HCT116 (cell line): Measurements from ENCODE around the gene DAPL1. TPM values are rescaled to one million over a fixed set of nuclear protein-coding genes. Genes with fewer than 3 reads are reported as not detected.

ENCODE experiments used
- ATAC-seq: fragments of 200-7000 bp; cut with Tn5 transposase; 2 replicates; pipeline ENCODE4 v1.9.1; 2020; ENCODE audit warnings: mild to moderate bottlenecking, moderate library complexity
- BruUV-seq: library from RNA; stranded (reverse); fragments of 400-500 nt; replicated peaks from 2 replicates; lab custom pipeline; 2021; lab: Mats Ljungman, UMichigan
- CTCF ChIA-PET: fragments of 300-600 bp; sonication (Branson Sonifier 250); formaldehyde crosslinking; loops from one replicate; lab custom pipeline; 2021; ENCODE audit warnings: antibody characterized with exemption; lab: Charles Lee
- POLR2A ChIA-PET: fragments of 300-600, 350-600 bp; sonication (Branson Sonifier 250); formaldehyde crosslinking; loops from one replicate; lab custom pipeline; 2021; ENCODE audit warnings: antibody characterized with exemption; lab: Charles Lee
- RAD21 ChIA-PET, 2 experiments: fragments of 300-600 bp; sonication (Branson Sonifier 250); formaldehyde crosslinking; loops; one replicate each; lab custom pipeline; 2023; ENCODE audit warnings: low total read pairs in 2 of 2; ENCODE audit not compliant: uncharacterized antibody in 2 of 2, unreplicated experiment in 2 of 2, low non-redundant PET in 1 of 2; lab: Charles Lee
- DNase-seq: peaks from one replicate; pipeline ENCODE4 v3.0.0-alpha.2; 2010; ENCODE audit warnings: low read depth, low spot score
- H2AFZ ChIP-seq: fragments of 200-600 bp; shearing (Covaris generic), sonication (generic); 2 replicates; pipeline ENCODE4 v1.6.1; 2017; ENCODE audit warnings: low read depth, mixed run types, mixed read lengths, antibody characterized with exemption, low read length; ENCODE audit not compliant: poor library complexity, severe bottlenecking
- H3K27ac ChIP-seq: 2 replicates; pipeline ENCODE4 v1.5.1; 2012; ENCODE audit warnings: low read depth, low read length
- H3K27me3 ChIP-seq: fragments of 200-600 bp; sonication (generic); 2 replicates; pipeline ENCODE4 v1.6.1; 2016; ENCODE audit warnings: mixed run types, low read length, mixed read lengths; ENCODE audit not compliant: insufficient read depth
- H3K36me3 ChIP-seq, 2 experiments: fragments of 200-500 bp in 1 of 2; fragments of 200-600 bp in 1 of 2; sonication (Bioruptor generic) in 1 of 2; sonication (generic) in 1 of 2; 2 replicates each; pipeline versions ENCODE4 v1.5.1 to v1.6.1; 2014 to 2016; ENCODE audit warnings: low read length in 2 of 2, inconsistent platforms in 1 of 2, mixed read lengths in 1 of 2, mixed run types in 1 of 2; ENCODE audit not compliant: insufficient read depth in 2 of 2, control insufficient read depth in 1 of 2
- H3K4me1 ChIP-seq, 2 experiments: fragments of 200-600 bp in 1 of 2; sonication (generic) in 1 of 2; 2 replicates each; pipeline versions ENCODE4 v1.5.1 to v1.6.1; 2012 to 2017; ENCODE audit warnings: low read length in 2 of 2, inconsistent platforms in 1 of 2, mild to moderate bottlenecking in 1 of 2, mixed read lengths in 1 of 2, mixed run types in 1 of 2, moderate library complexity in 1 of 2; ENCODE audit not compliant: insufficient read depth in 2 of 2, control insufficient read depth in 1 of 2
- H3K4me2 ChIP-seq: fragments of 200-600 bp; sonication (generic); 2 replicates; pipeline ENCODE4 v1.6.1; 2017; ENCODE audit warnings: mixed run types, low read length, mixed read lengths
- H3K4me3 ChIP-seq, 2 experiments: fragments of 200-600 bp in 1 of 2; sonication (generic) in 1 of 2; replicated peaks in 1 of 2; 2 replicates each; pipeline ENCODE4 v1.5.1; 2011 to 2016; ENCODE audit warnings: low read length in 2 of 2, control low read depth in 1 of 2, low read depth in 1 of 2, mild to moderate bottlenecking in 1 of 2, mixed read lengths in 1 of 2, mixed run types in 1 of 2
- H3K79me2 ChIP-seq: fragments of 200-600 bp; sonication (generic); 2 replicates; pipeline ENCODE4 v1.6.1; 2017; ENCODE audit warnings: mild to moderate bottlenecking, mixed run types, low read length, moderate library complexity, mixed read lengths; ENCODE audit not compliant: insufficient read depth
- H3K9ac ChIP-seq: fragments of 200-600 bp; sonication (generic); 2 replicates; pipeline ENCODE4 v1.6.1; 2016; ENCODE audit warnings: low read length, mixed read lengths
- H3K9me2 ChIP-seq: fragments of 200-600 bp; sonication (generic), shearing (Covaris generic); 2 replicates; pipeline ENCODE4 v1.6.1; 2017; ENCODE audit warnings: mixed run types, mild to moderate bottlenecking, moderate library complexity; ENCODE audit not compliant: insufficient read depth
- H3K9me3 ChIP-seq, 2 experiments: fragments of 200-500 bp in 1 of 2; fragments of 200-600 bp in 1 of 2; sonication (Bioruptor generic) in 1 of 2; sonication (generic) in 1 of 2; 2 replicates each; pipeline ENCODE4 v1.6.1; 2014 to 2017; ENCODE audit warnings: low read length in 2 of 2, mixed read lengths in 2 of 2, inconsistent platforms in 1 of 2, low read depth in 1 of 2, mild to moderate bottlenecking in 1 of 2, mixed run types in 1 of 2, moderate library complexity in 1 of 2; ENCODE audit not compliant: control insufficient read depth in 1 of 2, insufficient read depth in 1 of 2
- H4K20me1 ChIP-seq: fragments of 200-600 bp; sonication (generic), shearing (Covaris generic); 2 replicates; pipeline ENCODE4 v1.6.1; 2017; ENCODE audit warnings: mixed run types, mild to moderate bottlenecking, moderate library complexity; ENCODE audit not compliant: insufficient read depth
- CBX3 ChIP-seq: IDR thresholded peaks from 2 replicates; pipeline ENCODE4 v1.6.1; 2012; ENCODE audit warnings: low read depth
- CEBPB ChIP-seq: IDR thresholded peaks from 2 replicates; pipeline ENCODE4 v1.6.1; 2012; ENCODE audit warnings: low read depth
- EGR1 ChIP-seq: IDR thresholded peaks from 2 replicates; pipeline ENCODE4 v1.6.1; 2012; ENCODE audit warnings: low read depth
- ELF1 ChIP-seq: IDR thresholded peaks from 2 replicates; pipeline ENCODE4 v1.6.1; 2012; ENCODE audit warnings: low read depth, borderline replicate concordance
- FOSL1 ChIP-seq: IDR thresholded peaks from 2 replicates; pipeline ENCODE4 v1.6.1; 2012; ENCODE audit warnings: low read depth
- JUND ChIP-seq: IDR thresholded peaks from 2 replicates; pipeline ENCODE4 v1.6.1; 2012
- MAX ChIP-seq: IDR thresholded peaks from 2 replicates; pipeline ENCODE4 v1.6.1; 2012
- POLR2AphosphoS5 ChIP-seq: IDR thresholded peaks from 2 replicates; pipeline ENCODE4 v1.6.1; 2011; ENCODE audit warnings: mild to moderate bottlenecking, low read depth, low read length, moderate library complexity
- TCF7L2 ChIP-seq: IDR thresholded peaks from 2 replicates; pipeline ENCODE4 v1.7.0; 2011; ENCODE audit warnings: borderline replicate concordance, inconsistent platforms; ENCODE audit not compliant: insufficient read depth, insufficient read length; ENCODE audit errors: extremely low read depth
- YY1 ChIP-seq: IDR thresholded peaks from 2 replicates; pipeline ENCODE4 v1.6.1; 2011; ENCODE audit warnings: low read length, low read depth, moderate library complexity, mild to moderate bottlenecking; ENCODE audit not compliant: insufficient replicate concordance; ENCODE audit errors: extremely low read depth
- ZFX ChIP-seq: fragments of 450-650 bp; IDR thresholded peaks from 2 replicates; pipeline ENCODE4 v1.6.1; 2017
- ZNF274 ChIP-seq: fragments of 200-500 bp; sonication (Bioruptor generic); IDR thresholded peaks from 2 replicates; pipeline ENCODE4 v1.6.1; 2014; ENCODE audit warnings: mild to moderate bottlenecking, low read depth, low read length, inconsistent platforms
- intact Hi-C: fragments of 100-400 bp; cut with micrococcal nuclease; formaldehyde crosslinking; loops from 2 replicates; pipeline ENCODE4 v1.10.0; 2022
- total RNA-seq: library from RNA; stranded (reverse); gene quantifications from one replicate; pipeline ENCODE4 v1.2.1, GENCODE V29; 2021; ENCODE audit not compliant: unreplicated experiment
- TF ChIP-seq, protein P1 (sequence below): IDR thresholded peaks from 2 replicates; pipeline ENCODE4 v1.6.1; 2011; ENCODE audit warnings: mild to moderate bottlenecking, low read length, moderate library complexity; ENCODE audit not compliant: insufficient replicate concordance; ENCODE audit errors: extremely low read depth

The DAPL1 gene
- total RNA-seq, 1 experiment from 2014 or later: not detected

GRCh38 chr2:158782616-158783015 lies 12.5 kb upstream of the DAPL1 start:
- no TSS peak for BruUV-seq
- ChIA-PET RAD21 (no interaction called here), POLR2A (no interaction called here), CTCF (no interaction called here)
- Histone ChIP-seq H3K27ac (no peak overlapping the region), H3K9me2 (no peaks in the 10 kb centered on the region), H3K79me2 (no peaks in the 10 kb centered on the region), H3K4me1 (no peaks in the 10 kb centered on the region), H3K4me2 (no peak overlapping the region), H4K20me1 (no peaks in the 10 kb centered on the region), H3K9me3 (no peaks in the 10 kb centered on the region), H2AFZ (no peak overlapping the region), H3K36me3 (no peaks in the 10 kb centered on the region), H3K9ac (no peak overlapping the region), H3K27me3 (no peaks in the 10 kb centered on the region), H3K4me3 (no peak overlapping the region)
- no peak for TF ChIP-seq CEBPB
- TF ChIP-seq POLR2AphosphoS5: no peak
- TF ChIP-seq EGR1: no peak
- no peak for TF ChIP-seq MAX
- TF ChIP-seq YY1: no peak
- no peak for DNase-seq
- ATAC-seq: no peak
- intact Hi-C loops: no loop called here

DNA sequence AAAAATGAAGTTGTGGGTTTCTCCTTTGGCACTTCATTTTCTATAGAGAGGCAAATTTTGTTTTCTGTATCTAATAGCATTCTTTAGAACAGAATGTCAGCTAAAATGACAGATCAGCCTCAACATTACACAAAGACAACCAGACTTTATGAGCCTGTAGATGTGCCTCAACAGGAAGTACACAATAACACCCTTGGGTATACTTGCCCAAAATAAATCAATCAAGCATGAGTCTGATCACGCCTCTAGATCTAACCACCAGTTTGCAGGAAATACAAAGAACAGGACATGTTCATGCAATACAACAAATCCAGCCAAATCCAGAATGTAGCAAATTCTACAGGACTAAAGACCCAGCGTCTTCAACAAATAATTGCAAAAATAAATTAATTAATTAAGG lies 11.2 kb upstream of the DAPL1 start:
- intact Hi-C loops: no loop called here
- DNase-seq: no peak
- no peak overlapping the region for H3K4me2 ChIP-seq
- no peaks in the 10 kb centered on the region for H3K9me2 ChIP-seq
- H3K9ac ChIP-seq: no peak overlapping the region
- no peaks in the 10 kb centered on the region for H3K27me3 ChIP-seq
- RAD21 ChIA-PET: no interaction called here
- H3K4me3 ChIP-seq: no peak overlapping the region
- TF ChIP-seq, protein P1, sequence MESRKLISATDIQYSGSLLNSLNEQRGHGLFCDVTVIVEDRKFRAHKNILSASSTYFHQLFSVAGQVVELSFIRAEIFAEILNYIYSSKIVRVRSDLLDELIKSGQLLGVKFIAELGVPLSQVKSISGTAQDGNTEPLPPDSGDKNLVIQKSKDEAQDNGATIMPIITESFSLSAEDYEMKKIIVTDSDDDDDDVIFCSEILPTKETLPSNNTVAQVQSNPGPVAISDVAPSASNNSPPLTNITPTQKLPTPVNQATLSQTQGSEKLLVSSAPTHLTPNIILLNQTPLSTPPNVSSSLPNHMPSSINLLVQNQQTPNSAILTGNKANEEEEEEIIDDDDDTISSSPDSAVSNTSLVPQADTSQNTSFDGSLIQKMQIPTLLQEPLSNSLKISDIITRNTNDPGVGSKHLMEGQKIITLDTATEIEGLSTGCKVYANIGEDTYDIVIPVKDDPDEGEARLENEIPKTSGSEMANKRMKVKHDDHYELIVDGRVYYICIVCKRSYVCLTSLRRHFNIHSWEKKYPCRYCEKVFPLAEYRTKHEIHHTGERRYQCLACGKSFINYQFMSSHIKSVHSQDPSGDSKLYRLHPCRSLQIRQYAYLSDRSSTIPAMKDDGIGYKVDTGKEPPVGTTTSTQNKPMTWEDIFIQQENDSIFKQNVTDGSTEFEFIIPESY: no peak
- TF ChIP-seq TCF7L2: no peak
- no peak for TF ChIP-seq JUND
- no peak for TF ChIP-seq ELF1
- TF ChIP-seq YY1: no peak
- no peak for TF ChIP-seq EGR1
- no peak for TF ChIP-seq CBX3
- TF ChIP-seq MAX: no peak
- TF ChIP-seq FOSL1: no peak
- no peak for TF ChIP-seq CEBPB
- no peak for TF ChIP-seq ZFX
- no peak for TF ChIP-seq ZNF274
- no TSS peak for BruUV-seq
- H3K4me1 ChIP-seq: no peaks in the 10 kb centered on the region
- CTCF ChIA-PET: interaction anchor here (0.6 kb wide), 1 partner anchor 928 kb away, joined by 3 read pairs; no protein-coding TSS in a partner anchor
- H4K20me1 ChIP-seq: no peaks in the 10 kb centered on the region
- no peaks in the 10 kb centered on the region for H3K9me3 ChIP-seq
- no peak overlapping the region for H3K27ac ChIP-seq
- no peak overlapping the region for H2AFZ ChIP-seq
- POLR2A ChIA-PET: no interaction called here
- no peaks in the 10 kb centered on the region for H3K79me2 ChIP-seq
- ATAC-seq: no peak
- H3K36me3 ChIP-seq: no peaks in the 10 kb centered on the region
